IPS DF 19.7 (cell line): ENCODE data around the gene MEF2D.

Experiments
- DNase-seq: peaks from one replicate; pipeline ENCODE4 v3.0.0-alpha.2; 2013; ENCODE audit warnings: low read depth, low spot score

MEF2D gene

DNA sequence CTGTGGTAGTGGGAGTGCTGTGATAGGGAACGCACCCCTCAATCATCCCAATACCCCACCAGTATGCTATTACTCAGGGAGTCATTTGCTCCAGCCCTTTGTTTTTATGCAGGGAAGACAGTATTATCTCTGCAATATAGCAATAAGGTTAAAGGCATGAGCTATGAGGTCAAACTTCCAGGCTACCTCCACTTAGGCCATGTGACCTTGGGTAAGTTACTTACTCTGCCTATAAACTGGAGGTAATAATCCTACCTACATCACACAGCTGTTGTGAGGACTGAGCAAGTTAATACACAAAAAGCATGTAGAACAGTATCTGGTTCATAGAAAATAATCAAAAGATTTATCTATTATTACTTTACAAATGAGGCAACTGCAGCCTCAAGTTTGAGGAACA lies 30.1 kb downstream of the MEF2D start:
- no peak for DNase-seq

GRCh38 chr1:156468693-156469345 lies 31.8 kb downstream of the MEF2D start:
- no peak for DNase-seq

- no peak for DNase-seq
Measured at GRCh38 chr1:156467906-156468305, 32.7 kb downstream of the MEF2D start.

DNA sequence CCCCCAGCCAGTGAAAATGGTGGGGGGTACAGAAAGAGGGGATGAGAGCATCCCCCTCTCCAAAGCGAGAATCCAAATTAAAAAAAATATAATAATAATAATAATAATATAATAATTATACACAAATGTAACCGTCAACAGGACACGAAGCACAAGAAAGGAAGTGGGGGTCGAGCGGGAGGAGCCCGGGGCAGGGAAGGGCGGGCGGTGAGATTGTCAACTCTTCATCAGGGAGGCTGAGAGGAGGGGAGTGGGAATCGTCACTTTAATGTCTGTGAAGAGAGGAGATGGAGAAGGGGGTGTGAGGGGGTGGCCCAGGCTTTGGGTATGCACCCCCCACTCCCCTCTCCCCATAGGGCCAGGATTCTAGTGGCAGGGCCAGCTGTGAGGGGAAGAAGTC lies 33.2 kb downstream of the MEF2D start:
- DNase-seq, result no peak

GRCh38 chr1:156465747-156466365 lies 34.7 kb downstream of the MEF2D start:
- DNase-seq, result no peak

DNA sequence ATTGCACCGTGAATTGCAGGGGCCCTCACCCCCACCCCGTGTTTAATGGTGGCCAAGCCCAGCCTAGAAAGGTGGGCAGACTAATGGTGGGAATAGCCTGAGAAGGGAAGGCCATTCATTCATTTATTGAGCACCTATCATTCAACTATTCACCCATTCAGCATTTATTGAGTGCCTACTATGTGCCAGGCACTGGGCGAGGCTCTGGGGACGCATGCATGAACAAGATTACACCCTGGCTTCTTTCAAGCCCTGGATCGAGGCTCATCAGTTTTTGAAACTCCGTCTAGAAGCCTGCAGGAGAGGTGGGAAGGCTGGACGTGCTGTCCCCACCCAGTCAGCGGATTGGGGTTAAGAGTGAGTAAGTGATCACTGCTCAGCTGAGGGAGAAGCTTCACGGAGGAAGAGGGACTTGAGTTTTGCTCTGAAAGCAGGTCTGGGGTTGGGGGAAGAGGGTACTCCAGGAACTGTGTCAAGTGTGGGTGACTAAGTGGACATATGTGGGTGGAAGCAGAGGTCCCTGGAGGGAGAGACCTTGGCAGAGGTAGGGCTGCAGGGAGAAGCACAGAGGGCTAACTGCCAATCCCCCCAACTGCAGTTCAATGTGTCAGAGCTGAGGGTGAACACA lies 35.6 kb downstream of the MEF2D start:
- DNase-seq, result no peak

- no peak for DNase-seq
Measured at GRCh38 chr1:156464335-156464734, 36.2 kb downstream of the MEF2D start.

DNA sequence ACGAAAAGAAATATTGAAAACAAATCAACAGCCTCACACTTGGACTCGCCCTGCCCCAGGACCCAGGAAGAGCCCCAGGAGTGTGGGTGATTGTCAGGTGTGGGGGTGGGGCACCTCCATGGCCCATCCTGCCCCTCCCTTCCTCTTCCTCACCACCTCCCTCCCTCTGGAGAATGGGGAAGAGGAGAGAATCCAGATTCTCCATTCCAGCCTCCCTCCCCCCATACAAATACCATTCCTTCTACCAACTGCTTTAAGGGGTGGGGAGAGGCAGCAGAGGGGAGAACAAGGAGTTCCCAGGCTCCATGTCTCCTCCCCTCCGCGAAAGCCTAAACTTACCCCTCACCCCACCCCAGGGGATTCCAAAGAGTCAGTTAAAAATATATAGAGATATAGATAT lies 36.7 kb downstream of the MEF2D start:
- no peak for DNase-seq

- no peak for DNase-seq
Measured at GRCh38 chr1:156462954-156463795, 37.4 kb downstream of the MEF2D start.

DNA sequence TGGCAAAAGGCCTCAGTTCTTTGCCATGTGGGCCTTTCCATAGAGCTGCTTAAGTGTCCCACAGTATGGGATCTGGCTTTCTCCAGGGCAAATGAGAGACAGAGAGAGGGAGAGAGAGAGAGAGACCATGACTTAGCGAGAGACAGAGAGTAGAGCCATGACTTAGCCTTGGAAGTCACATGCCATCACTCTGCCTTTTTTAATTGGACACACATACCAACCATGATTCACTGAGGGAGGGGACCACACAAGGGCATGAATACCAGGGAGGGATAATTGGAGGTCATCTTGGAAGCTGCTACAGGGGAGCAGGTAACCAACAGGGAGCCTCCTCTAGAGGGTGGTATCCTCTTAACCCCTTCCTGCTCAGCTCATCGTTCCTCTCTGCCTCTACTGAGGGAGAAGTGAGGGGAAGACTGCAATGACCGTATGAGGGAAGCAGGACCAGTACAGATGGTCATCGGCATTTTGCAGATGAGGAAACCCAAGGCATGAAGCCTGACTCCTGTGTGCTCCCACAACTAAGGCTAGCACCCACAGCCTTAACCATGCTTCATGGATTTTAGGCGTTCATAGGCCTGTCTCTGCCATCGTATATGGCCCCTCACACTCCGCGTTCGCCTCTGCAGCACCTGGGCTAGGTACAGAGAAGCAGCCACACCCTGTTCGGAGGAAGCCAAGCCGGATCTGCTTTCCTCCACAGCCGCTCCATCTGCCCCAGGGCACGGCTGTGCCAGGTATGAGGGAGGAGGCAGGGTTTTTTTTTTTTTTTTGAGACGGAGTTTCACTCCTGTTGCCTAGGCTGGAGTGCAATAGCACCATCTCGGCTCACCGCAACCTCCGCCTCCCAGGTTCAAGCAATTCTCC lies 38.6 kb downstream of the MEF2D start:
- no peak for DNase-seq

DNA sequence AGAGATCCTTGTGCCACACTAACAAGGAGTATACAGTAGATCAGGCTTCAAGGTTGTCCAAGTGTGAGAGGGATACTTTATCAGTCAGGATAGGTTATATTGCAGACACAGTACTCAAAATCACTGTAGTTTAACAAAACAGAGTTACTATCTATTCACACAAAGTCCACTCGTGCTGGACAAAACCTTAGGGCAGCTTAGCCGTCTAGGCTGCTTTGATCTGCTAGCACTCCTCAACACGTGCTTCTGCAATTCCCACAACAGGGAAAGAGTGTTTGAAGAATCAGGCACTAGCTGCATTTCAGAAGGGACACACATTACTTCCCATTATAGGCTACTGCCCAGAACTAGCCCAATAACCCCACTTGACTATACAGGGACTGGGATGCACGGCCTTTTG lies 39.5 kb downstream of the MEF2D start:
- no peak for DNase-seq

- DNase-seq, result no peak
Measured at GRCh38 chr1:156460525-156460924, 40.0 kb downstream of the MEF2D start.

DNA sequence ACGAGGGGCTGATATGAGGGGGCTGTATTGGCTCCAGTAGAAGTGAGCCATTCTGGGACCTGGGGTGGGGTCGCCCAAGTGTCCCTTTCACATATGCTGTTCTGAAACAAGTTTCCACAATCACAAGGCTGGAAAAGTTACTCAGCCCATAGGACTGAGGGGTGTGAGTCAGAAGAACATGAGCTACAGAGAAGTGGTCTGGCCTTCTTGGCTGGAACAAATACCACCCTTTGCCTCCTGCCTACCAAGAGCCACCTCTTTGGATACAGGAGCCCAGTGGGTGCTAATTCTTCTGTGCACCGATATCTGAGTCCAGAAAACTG lies 42.4 kb downstream of the MEF2D start:
- no peak for DNase-seq

- peak; percentile 98 for DNase-seq
Measured at GRCh38 chr1:156456625-156457465, 43.7 kb downstream of the MEF2D start.

DNA sequence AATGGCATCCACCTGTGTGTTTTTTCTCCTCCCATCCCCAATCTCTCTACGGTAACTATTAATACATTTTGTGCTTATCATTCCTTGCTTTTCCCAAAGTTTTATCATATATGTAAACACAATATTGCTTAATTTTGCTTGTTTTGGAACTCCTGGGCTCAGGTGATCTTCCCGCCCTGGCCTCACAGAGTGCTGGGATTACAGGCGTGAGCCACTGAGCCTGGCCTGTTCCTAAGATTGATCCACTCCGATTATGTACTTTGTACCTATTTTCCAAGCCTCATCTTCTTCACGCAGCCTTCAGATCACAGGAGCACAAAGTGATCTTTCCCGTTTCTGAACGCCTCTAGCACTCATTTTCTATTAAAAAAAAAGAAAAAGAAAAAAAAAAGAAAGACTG lies 45.2 kb downstream of the MEF2D start:
- DNase-seq, result no peak

DNA sequence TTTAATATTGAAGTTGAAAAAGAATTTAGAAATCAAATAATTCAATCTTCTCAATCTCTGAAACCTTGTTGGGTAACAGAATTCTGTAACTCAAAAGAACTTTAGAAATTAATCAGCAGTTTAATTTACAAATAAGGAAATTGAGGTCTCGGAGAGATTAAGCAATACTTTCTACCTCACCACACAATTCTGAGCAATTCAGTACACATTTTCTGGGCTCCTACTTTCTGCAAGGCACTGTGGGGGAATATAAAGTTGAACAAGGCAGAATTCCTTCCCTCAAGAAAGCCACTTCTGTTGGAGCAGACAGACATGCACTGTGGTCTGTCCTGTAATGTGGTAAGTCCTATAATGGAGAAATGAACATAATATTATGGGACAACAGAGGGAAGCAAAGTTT lies 47.7 kb downstream of the MEF2D start:
- DNase-seq, result no peak

DNA sequence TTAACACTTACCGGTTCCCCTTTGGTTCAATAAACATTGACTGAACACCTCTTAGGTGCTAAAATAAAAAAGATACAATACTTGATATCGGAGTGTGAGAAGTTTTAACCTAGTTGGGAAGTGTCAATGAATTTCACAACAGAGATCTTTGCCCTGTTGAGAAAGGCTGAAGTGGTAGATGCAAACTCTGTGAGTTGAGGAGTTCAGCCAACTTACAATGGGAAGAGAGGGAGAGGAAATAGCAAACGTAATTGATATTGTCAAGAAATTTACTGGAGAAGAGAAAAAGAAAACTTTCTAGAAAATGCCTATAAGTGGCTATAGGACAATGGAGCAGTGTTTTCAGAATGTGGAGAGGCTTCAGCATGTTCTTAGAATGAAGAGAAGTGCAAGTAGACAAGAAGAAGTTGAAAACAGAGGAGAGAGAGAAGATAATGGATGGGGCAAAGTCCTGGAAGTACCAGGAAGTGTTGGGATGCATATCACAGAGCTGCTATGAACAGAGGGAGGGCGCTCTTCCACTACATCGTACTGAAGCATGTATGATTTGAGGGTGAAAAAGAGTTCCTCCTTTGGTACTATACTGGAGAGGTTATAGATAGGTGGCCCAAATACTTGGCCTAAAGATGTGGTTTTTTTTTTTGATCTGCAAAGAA lies 48.9 kb downstream of the MEF2D start:
- DNase-seq, result no peak

- DNase-seq, result no peak
Measured at GRCh38 chr1:156448134-156448967, 52.2 kb downstream of the MEF2D start.

- DNase-seq, result peak; percentile 77
Measured at GRCh38 chr1:156445789-156446263, 54.7 kb downstream of the MEF2D start.
